HG03108 (cell line): Measurements from ENCODE around the gene METRN.
"Not testable (repeated sequence)": the region's sequence is repeated elsewhere in the genome, so short reads cannot be mapped to it uniquely, and the experiment has no call there.

Source experiments
- ATAC-seq: cut with Tn5 transposase; IDR thresholded peaks from one replicate; pipeline ENCODE4 v1.9.1; 2021; ENCODE audit warnings: moderate library complexity; ENCODE audit not compliant: unreplicated experiment

METRN gene

DNA sequence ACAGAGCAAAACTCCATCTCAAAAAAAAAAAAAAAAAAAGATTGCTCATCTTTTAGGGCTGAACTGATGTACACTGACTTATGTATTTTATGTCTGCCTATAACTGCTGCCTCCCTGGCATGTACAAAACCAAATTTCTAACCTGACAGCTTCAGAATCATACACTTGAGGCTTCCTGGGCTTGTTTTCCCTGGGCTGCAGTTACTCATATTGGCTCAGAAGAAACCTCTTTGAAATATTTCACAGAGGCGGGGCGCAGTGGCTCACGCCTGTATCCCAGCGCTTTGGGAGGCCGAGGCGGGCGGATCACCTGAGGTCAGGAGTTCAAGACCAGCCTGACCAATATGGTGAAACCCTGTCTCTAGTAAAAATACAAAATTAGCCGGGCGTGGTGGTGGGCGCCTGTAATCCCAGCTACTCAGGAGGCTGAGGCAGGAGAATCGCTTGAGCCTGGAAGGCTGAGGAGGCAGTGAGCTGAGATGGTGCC is 39.2 kb downstream of the METRN start:
- not testable (repeated sequence) for ATAC-seq

DNA sequence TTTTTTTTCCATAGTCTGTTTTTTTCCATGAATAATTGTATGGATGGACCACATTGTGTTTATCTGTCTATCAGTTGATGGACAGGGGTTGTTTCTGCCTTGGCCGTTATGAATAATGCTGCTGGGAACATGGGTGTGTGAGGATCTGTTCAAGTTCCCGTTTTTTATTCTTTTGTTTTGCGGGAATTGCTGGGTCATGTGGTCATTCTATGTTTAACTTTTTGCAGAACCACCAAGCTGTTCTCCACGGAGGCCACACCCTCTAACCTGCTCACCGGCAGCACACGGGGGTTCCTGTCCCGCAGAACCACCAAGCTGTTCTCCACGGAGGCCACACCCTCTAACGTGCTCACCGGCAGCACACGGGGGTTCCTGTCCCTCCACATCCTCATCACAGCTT is 39.7 kb downstream of the METRN start:
- no peak for ATAC-seq

DNA sequence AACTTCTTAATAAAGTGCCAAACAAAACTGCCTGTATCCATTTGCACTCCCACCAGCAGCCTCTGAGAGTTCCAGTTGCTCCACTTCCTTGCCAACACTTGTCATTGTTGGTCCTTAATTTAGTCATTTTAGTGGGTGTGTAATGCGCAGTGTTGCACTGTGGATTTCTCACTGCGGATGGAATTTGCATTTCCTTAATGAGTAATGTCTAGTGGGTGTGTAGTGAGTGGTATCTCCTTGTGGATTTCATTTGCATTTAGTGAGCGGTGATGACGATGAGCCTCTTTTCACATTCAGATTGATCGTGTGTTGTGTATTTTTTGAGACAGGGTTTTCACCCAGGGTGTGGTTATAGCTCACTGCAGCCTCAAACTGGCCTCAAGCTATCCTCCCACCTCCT is 41.5 kb downstream of the METRN start:
- ATAC-seq, result no peak

DNA sequence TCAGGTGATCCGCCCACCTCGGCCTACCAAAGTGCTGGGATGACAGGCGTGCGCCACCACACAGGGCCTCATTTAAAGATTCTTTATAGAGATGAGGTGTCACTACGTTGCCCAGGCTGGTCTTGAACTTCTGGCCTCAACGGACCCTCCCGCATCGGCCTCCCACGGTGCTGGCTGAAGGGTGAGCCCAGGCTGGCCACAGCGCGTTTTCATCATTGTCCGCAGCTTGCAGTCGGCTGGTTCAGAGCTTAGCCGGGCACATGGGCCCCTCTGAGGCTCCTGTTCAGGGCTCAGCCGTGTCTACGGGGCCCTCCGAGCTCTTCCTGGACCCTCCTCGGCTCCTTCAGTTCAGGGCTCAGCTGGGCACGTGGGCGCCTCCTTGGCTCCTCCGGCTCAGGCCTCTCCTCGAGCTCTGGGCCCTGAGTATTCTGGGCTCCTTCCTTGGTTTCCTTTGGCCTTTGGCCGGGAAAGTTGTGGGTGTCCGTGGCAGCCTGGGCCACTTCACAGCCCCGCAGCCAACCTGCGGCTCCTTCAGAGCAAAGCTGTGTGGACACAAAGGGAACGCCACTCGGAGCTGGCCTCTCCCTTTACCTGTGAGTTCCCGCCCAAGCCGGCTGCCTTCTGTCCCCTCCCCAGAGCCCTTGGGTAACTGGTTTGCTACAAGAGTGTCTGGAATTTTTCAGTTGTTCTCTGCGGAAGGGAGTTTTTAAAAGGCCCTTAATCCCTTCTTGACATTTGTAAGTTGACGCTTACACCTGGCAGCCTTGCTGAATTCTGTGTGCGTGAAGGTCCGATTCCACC is 44.4 kb downstream of the METRN start:
- ATAC-seq, result no peak

DNA sequence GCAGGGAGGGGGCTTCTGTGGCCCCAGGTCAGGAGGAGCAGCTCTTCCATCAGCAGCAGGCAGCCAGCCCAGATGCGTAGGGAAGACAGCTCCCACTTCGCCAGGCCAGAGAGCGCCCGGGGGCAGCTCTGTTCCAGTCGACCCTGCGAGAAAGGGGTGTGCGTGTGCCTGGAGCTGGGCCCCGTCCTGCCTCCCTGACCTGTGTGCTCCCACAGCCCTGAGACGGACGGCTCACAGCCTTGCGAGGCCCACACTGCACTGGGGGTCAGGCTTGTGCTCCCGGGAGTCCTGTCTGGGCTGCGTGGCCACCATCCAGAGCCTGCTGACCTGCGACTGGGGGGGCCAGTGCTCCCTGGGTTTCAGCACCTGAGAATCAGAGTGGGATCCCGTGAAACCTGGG is 45.1 kb downstream of the METRN start:
- no peak for ATAC-seq

DNA sequence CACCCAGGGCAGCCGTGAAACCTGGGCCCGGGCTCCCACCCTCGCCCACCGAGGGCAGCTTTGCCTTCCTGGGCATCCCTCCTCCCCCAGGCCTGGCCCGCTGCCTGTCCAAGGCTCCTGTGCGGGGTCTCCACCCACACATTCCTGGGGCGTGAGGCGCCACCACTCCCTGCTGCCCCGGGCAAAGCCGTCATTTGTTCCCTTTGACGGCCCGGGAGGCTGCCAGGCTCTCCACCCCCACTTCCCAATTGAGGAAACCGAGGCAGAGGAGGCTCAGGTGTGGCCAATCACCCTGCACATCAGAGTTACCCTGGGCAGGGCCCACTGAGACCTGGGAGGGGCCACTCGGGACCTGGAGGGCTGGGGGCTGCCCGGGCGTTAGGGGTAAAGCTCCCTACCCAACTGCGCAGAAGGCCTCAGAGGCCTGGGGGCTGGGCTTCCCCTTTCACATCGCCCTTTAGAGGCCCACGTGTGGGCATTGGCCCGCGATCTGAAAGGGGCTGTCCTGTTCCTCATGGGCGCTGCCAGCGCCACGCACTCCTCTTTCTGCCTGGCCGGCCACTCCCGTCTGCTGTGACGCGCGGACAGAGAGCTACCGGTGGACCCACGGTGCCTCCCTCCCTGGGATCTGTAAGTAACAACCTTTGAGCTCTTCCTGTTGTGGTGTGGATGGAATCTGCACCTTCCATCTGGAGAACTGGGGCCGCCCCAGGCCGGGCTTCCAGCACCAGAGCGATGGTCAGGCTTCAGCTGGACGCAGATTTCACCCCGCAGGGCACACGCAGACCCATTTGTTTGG is 45.8 kb downstream of the METRN start, which contains the start of gene MSLN:
Gene MSLN (plus strand): TSS at position 190 of the 799 bp plus-strand sequence. CDS start 1,947 bp downstream, outside the sequence.
- no peak for ATAC-seq

DNA sequence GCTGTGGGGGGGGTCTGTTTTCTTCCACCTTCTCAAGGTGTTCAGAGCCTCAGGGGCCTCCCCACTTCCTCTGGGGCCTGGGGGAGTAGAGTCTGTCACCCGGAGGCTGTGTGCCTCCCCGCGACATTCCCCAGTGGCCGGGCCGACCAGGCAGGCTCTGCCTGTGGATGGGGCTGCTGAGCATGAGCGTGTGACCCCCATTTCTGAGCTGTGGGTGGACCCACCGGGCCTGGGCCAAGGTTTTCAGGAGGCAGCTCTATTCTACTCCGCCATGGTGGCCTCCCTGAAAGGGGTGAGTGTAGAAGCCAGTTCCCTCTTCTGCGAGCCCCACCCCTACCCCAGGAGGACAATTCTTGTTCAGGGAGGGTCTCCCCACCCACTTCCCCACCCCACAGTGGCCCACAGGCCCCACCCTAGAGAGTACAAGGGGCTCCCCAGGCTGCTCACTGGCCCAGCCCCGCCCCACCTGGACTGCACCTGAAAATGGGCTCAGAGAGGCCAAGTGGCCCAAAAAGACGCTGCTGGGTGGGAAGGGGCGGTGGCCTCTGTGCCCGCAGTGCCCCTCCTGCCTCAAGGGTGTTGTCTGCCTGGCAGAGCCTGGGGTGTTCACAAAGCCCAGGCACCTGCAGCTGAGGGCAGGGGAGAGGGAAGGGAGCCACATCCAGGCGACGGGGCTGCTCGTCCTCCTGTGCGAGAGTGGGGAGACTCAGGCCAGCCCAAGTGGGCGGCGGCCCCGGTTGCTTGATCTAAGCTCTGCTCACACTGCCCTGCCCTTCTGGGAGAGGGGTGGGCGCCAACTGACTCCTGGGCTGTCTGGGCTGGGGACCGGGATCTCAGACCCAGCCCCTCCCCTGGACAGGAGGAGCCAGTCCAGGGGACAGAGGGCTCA is 47.0 kb downstream of the METRN start:
- ATAC-seq, result no peak

DNA sequence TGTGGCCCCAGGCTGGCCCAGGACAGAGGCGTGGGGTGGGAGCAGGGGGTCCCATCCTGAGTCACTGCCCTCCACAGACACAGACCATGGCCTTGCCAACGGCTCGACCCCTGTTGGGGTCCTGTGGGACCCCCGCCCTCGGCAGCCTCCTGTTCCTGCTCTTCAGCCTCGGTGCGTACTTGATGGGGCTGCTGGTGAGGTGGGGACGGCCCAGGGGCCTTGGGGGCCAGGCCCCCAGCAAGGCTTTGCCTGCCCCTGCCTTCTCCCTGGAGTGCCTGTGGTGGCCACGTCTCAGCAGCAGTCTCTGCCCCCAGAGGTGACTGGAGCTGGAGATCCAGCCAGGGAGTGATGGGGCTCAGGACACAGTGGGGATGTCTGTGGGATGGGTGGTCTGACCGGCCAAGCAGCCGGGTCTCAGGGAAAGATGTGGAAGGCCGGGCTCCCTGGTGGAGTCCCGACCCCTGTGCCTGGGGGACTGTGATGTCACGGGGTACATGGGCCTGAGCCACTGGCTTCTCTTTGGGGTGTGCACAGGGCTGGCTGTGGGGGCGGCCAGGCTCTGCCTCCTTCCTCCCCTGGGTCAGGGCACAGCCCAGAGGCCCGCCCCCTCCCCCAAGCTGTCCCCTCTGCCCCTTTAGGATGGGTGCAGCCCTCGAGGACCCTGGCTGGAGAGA is 47.8 kb downstream of the METRN start:
- no peak for ATAC-seq

DNA sequence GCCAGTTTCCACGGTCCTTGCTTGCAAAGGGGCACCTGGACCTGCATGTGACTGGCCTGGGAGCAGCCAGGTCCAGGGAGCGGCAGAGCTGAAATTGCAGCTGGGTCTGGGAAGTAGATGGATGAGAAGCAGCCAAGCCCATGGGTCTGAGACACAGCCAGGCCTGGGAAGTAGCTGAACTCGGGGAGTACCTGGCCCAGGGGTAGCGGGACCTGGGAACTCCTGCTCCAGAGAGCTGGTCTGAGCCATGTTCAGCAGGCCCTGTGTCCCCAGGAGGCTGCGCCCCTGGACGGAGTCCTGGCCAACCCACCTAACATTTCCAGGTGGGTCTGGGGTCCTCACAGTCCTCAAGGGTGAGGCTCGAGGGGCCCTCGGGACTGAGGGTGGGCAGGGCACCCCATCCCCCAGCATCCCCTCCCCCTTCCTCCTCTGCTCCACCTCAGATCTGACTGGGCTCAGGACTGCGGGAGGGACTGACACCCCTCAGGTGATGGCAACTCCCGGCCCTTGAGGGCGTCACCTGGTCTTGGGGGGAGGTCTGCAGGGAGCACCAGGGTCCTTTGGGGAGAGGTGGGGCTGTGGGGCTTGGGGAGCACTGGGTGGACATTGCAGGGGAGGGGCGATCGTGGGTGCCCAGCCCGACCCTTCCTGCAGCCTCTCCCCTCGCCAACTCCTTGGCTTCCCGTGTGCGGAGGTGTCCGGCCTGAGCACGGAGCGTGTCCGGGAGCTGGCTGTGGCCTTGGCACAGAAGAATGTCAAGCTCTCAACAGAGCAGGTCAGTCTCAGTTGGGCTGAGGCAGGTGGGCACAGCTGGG is 48.7 kb downstream of the METRN start:
- ATAC-seq, result no peak

DNA sequence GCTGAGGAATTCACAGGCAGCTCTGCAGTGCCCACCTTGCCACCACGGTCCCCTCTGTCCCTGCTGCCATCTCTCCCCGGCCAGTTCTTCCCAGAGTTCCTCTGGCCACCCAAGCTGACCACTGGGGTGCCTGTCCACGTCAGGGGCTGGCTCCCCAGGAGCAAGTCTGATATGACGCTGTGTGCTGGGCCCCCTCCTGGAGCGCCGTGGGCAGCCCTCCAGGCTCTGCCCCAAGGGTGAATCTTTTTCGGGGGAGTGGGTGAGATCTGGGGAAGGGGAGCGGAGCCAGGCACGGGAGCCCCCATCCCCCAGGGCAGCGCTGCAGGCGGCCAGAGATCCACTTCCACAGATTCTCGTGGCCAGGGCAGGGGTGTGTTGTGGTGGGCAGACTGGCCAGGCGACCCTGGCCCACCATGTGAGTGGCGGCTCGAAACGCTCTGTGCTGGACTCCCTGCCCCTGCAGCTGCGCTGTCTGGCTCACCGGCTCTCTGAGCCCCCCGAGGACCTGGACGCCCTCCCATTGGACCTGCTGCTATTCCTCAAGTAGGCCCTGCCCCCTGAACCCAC is 49.3 kb downstream of the METRN start:
- no peak for ATAC-seq

DNA sequence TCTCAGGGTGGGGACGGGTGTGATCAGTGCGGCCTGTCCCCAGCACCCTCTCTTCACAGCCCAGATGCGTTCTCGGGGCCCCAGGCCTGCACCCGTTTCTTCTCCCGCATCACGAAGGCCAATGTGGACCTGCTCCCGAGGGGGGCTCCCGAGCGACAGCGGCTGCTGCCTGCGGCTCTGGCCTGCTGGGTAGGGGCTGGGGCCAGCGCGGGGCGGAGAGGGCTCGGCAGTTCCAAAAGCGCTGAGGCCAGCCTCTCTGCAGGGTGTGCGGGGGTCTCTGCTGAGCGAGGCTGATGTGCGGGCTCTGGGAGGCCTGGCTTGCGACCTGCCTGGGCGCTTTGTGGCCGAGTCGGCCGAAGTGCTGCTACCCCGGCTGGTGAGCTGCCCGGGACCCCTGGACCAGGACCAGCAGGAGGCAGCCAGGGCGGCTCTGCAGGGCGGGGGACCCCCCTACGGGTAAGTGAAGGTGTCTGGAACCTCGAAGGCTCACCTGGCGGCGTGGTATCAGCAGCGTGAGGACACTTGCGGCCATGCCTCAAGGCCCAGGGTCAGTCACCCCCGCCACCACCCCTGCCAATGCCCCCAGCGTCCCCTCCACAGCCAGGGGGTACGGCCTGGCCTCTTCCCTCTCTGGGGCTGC is 50.0 kb downstream of the METRN start:
- ATAC-seq, result no peak

DNA sequence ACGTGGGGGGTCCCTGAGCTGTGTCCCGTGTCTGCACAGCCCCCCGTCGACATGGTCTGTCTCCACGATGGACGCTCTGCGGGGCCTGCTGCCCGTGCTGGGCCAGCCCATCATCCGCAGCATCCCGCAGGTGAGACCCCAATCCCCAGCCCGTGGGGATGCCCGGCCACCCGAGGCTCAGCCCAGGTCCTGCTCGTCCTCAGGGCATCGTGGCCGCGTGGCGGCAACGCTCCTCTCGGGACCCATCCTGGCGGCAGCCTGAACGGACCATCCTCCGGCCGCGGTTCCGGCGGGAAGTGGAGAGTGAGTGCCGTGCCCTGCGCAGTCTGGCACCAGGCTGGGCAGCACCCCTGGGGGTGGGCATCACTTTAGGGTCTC is 50.6 kb downstream of the METRN start:
- no peak for ATAC-seq

DNA sequence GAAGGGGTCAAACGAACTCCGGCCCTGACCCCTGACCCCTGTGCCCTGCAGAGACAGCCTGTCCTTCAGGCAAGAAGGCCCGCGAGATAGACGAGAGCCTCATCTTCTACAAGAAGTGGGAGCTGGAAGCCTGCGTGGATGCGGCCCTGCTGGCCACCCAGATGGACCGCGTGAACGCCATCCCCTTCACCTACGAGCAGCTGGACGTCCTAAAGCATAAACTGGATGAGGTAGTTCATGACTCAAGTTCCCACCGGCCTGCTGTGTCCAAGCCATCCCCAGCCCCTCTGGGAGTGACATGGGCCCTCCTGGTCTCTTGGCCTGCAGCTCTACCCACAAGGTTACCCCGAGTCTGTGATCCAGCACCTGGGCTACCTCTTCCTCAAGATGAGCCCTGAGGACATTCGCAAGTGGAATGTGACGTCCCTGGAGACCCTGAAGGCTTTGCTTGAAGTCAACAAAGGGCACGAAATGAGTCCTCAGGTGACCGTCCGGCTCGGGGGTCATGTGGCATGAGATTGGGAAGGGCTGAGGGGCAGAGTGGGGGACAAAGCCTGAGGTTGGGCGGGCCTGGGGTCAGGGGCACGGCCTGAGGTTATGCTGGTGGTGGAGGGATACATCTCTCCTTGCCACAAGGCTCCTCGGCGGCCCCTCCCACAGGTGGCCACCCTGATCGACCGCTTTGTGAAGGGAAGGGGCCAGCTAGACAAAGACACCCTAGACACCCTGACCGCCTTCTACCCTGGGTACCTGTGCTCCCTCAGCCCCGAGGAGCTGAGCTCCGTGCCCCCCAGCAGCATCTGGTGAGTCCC is 51.3 kb downstream of the METRN start:
- ATAC-seq, result no peak

DNA sequence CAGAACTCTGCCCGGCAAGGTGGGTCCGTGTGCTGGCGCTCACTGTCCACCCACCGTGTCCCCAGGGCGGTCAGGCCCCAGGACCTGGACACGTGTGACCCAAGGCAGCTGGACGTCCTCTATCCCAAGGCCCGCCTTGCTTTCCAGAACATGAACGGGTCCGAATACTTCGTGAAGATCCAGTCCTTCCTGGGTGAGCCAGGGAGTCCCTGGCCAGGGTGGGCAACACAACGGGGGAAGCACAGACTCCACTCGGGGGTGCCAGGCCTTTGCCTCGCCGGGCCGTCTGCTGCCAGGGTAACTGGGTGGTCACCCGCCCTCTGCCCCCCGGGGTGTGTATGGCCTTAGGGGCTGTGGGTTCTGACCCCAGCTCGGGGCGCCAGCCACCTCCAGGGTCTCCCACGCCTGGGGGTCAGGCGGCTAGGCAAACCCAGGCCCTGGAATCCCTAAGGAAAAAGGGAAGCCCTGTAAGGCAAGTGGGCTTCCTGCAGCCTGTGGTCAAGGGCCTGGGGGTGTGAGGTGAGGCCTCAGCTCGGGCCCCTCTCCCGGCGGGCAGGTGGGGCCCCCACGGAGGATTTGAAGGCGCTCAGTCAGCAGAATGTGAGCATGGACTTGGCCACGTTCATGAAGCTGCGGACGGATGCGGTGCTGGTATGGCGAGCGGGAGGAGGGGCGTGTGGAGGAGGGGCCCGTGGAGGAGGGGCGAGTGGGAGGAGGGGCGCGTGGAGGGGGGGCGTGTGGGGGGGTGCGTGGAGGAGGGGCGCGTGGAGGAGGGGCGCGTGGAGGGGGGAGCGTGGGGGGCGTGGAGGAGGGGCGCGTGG is 52.1 kb downstream of the METRN start:
- no peak for ATAC-seq

DNA sequence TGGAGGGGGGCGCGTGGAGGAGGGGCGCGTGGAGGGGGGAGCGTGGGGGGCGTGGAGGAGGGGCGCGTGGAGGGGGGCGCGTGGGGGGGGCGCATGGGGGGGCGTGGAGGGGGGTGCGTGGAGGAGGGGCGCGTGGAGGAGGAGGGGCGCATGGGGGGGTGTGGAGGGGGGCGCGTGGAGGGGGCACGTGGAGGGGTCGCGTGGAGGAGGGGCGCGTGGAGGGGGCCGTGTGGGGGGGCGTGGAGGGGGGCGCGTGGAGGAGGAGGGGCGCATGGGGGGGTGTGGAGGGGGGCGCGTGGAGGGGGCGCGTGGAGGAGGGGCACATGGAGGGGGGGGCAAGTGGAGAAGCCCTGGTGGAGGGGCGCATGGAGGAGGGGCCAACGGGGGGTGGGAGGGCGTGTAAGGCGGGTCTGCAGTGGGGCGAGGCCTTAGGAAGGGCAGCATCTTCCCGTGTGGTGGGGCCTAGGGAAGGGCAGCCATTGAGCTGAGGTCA is 52.9 kb downstream of the METRN start:
- no peak for ATAC-seq

DNA sequence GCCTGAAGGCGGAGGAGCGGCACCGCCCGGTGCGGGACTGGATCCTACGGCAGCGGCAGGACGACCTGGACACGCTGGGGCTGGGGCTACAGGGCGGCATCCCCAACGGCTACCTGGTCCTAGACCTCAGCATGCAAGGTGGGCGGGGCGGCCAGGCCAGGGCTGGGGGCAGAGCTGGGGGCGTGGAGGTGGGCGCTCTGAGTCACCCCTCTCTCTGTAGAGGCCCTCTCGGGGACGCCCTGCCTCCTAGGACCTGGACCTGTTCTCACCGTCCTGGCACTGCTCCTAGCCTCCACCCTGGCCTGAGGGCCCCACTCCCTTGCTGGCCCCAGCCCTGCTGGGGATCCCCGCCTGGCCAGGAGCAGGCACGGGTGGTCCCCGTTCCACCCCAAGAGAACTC is 53.5 kb downstream of the METRN start:
- ATAC-seq, result no peak
